ENCODE measurements around the gene EDN1.
"Not testable (repeated sequence)": the region's sequence is repeated elsewhere in the genome, so short reads cannot be mapped to it uniquely, and the experiment has no call there.

Gene EDN1

DNA sequence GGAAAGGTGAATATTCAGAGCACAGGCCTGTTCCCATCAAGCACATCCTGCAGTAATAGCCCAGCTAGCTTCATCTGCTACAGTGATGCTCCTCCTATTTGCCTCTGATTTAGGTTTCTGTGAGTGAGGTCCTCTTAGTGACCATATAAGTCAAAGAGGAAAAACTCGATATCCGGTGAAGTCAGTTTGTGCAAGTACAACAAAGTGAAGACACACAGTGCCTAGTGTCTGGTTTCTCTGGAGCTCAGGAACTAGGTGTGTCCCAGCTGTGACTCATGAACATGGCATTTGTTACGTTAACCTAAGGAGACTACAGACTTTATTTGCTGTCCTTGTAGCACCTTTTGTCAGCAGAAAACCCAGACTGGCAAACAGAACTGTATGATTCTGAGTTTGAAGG lies 33.9 kb downstream of the EDN1 start:
- peak; percentile 77 for DNase-seq (ENCODE audit: low read depth, low spot score)

- peak; percentile 74 for DNase-seq (ENCODE audit: low read depth, low spot score)
Observed at GRCh38 chr6:12324748-12325147, 34.6 kb downstream of the EDN1 start.

DNA sequence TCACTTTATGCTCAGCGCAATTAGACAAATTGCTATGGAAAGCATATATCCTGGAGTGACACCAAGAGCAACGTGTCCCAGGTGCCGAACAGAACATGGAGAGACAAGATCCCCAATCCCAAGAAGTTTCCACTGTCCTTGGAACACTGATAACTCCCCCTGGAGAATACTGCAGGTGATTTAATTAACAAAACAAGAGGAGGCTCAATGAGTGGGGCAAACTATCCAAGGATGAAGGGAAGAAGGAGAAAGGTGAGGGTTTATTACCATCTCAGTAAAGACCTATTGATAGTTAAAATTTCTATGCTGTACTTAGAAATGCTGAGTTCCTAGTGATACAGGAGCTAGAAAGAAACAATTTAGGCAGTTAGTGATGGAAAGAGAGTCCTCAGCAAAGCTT lies 35.7 kb downstream of the EDN1 start:
- no peak for DNase-seq (ENCODE audit: low read depth, low spot score)

DNA sequence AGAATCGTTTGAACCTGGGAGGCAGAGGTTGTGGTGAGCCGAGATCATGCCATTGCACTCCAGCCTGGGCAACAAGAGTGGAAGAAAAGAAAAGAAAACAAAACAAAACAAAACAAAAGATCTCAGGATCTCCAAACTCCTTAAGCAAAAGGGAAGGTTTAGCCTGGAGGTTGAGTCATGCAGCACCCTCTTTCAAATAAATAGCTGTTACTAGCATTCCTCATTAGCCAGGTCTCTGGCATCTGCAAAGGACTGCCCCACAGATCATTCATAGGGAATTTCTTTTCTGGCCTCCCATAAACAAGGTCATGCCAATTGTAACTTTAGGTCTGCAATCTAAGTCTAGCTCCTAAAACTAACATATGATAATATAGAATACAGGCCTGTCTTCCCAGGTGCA lies 37.2 kb downstream of the EDN1 start:
- DNase-seq (ENCODE audit: low read depth, low spot score) = no peak

GRCh38 chr6:12327988-12328387 lies 37.8 kb downstream of the EDN1 start:
- DNase-seq (ENCODE audit: low read depth, low spot score) = no peak

- no peak for DNase-seq (ENCODE audit: low read depth, low spot score)
Observed at GRCh38 chr6:12328701-12329100, 38.5 kb downstream of the EDN1 start.

DNA sequence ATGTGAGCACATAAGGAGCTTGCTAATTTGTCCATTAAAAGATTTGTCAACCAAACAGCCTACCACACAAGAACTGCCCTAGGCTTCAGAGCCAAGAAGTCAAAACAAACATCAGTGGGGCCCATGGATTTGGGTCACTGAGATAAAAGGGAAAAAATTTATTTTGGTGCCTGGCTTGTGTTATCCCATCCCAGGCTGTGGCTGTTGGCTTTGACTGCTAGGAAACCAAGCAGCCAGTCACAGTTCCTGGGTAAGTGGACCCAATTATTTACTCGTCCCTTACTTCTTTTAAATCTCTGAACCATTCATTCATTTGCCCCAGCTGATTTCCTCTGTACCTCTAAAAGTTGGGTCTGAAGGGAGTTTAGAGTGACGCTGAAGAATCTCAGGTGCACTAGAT lies 41.3 kb downstream of the EDN1 start:
- DNase-seq (ENCODE audit: low read depth, low spot score) = no peak

- no peak for DNase-seq (ENCODE audit: low read depth, low spot score)
Observed at GRCh38 chr6:12331951-12332749, 42.0 kb downstream of the EDN1 start.

- not testable (repeated sequence) for DNase-seq (ENCODE audit: low read depth, low spot score)
Observed at GRCh38 chr6:12332750-12333079, 42.6 kb downstream of the EDN1 start.

DNA sequence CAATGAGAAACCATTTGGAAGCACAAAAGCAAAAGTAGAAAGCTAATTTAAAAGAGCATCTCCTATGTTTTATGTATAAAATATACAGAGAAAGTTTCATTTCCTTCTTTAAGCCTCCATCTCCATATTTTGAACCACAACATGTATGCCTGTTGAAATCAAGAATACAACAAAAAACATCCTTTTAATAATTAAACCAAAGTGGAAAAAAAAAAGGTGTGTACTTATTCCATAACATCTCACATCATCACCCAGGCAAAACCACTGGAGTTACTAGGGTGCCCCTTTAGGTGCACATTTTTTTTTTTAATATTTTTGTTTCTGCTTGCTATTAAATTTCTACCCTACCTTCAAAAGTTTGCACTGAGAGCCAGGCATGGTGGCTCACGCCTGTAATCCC lies 43.0 kb downstream of the EDN1 start:
- DNase-seq (ENCODE audit: low read depth, low spot score) = no peak

DNA sequence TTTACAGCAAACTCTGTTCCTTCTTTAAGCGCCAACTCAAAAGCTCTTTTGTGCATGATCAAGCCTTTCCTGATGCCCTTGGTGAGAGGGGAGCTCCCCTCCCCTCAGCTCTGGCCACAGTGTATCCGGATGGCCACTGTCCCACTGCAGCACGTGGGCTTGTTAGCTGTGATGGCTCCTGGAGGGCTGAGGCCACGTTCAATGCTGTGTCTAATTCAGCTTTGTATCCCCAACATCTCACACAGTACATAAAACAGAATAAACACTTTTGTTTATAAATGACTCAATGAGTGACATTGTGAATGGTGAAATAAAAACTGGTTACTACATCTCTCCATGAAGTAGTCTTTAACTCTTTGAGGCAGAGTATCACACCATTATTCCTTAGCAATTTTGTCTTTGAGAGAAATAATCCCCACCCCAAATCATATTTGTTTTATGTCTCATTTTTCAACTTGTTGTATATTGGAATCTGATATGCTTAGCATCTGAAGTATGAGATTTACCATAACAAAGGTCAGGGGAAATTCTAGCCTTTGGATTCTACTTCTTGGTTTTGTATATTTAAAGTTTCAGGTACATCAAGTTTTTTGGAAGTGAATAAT lies 44.5 kb downstream of the EDN1 start:
- DNase-seq (ENCODE audit: low read depth, low spot score) = no peak

- DNase-seq (ENCODE audit: low read depth, low spot score) = no peak
Observed at GRCh38 chr6:12335131-12335527, 45.0 kb downstream of the EDN1 start.

- DNase-seq (ENCODE audit: low read depth, low spot score) = peak; percentile 37
Observed at GRCh38 chr6:12335717-12336116, 45.6 kb downstream of the EDN1 start.

DNA sequence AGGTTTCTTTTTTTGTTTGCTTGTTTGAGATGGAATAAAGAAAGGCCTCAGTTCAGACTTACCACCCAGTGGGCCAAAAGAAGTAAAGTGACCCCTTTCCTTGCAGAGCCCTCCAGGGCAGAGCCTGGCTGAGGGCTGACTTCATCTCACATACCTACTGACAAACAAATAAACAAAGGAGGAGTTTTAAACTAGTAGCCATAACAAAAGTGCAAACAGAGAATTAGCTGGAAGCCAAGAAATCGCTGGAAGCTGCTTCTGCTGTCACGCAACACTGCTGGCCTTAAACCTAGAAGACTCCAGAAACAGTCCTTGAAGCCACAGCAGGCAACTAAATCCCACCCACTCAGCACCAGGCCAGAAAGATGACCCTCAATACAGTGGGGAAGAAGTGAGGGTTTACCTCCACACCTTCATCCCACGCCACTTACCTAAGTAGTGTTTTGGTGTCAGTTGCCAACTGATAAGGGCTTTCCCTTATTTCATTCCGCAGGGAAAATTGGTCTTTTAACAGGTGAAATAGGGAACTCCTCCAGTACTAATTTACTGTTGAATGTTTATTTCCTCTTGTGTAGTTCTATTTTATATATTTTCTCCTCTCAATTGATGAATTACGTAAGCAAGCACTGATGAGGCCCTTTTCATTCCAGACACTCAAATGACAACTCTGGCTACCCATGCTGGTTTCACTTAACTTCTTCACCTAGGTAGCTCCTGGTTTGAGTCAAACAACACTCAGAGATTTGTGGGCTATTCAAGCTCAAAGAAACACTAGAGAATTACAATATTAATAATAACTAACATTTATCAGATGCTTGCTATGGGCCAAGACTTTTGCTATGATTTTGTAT lies 46.2 kb downstream of the EDN1 start:
- peak; percentile 86 for DNase-seq (ENCODE audit: low read depth, low spot score)

DNA sequence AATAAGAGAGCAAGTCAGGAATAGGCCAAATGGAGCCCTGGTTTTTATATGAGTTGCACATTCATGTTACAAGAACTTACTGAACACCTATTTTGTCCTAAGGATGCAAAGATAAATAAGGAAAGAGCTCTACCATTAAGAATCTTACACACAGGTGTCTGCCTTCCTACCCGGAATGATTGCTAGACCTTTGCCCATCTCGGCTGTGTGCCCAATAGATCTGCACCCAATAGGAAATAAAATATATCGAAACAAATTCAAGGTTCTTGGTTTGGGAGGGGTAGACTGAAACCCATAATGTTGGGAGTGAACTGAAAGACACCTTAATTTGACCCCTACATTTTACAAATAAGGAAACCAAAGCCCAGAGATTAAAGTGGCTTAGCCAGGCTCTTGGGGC lies 48.9 kb downstream of the EDN1 start:
- DNase-seq (ENCODE audit: low read depth, low spot score) = no peak

DNA sequence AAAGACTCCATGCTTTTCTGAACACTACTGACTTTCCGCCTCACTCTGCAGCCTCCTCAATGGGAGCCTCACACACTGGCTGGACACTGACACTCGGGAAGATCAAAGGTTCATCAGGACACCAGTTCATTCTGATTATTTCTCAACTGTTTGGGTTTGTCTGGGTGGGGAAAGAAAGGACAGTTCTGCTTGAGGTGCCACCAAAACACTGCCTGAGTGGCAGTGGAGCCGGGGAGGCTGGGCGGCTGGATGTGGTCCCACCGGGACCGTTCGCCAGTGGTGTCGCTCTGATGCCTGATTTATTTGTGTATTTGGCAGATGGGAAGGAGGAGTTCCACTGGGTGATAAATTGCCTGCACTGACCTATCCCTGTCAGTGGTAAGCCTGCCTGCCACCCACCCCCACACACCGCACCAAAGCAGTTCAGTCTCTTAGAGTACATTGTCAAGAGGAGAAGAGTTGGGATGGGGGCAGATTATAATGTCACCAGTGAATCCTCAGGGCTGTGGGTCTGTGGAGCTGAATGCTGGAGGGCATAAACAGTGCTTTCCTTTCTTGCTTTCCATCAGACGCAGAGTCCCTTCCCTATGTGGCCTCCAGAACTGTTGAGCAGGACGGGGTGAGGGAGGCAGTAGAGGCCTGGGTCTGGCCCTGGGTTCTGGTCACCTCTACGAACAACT lies 49.8 kb downstream of the EDN1 start:
- no peak for DNase-seq (ENCODE audit: low read depth, low spot score)

GRCh38 chr6:12340488-12340818 lies 50.3 kb downstream of the EDN1 start:
- no peak for DNase-seq (ENCODE audit: low read depth, low spot score)

DNA sequence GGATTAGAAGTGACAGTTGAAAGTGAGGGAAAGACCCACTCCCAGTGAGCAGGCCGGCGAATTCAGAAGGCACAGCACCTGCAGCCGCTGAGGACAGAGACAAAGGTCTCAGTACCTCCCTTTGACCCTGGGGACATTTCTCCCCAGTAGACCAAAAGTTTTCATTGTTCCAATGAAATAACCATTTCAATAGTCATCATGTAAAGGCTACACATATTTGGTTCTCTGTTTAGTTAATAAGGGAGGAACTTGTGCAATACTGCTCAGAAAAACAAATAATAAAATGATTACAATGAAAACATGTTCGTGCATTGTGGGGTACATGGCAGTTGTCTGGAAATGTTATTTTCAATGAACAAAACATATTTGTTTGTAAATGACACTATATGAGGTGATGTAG lies 52.5 kb downstream of the EDN1 start:
- no peak for DNase-seq (ENCODE audit: low read depth, low spot score)

DNA sequence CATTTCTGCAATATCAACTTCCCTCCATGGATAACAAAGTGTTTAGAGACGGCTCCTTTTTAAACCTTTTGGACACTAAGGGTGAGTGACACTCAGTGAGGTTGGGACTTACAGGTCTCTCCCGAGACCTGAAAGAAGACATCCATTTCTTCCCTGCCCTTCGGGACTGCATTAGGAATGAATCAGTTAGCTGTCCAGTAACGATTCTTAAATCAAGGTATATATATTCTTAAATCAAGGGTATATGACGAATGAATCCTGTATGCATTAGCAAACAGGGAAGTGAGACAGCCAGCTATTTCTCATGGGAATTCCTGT lies 52.9 kb downstream of the EDN1 start:
- no peak for DNase-seq (ENCODE audit: low read depth, low spot score)

GRCh38 chr6:12343440-12344162 lies 53.4 kb downstream of the EDN1 start:
- DNase-seq (ENCODE audit: low read depth, low spot score) = no peak

- DNase-seq (ENCODE audit: low read depth, low spot score) = no peak
Observed at GRCh38 chr6:12344296-12344695, 54.1 kb downstream of the EDN1 start.

Data from ELF-1 (cell line).